SK-N-MC (cell line): ENCODE results near the gene RANBP3L.

Experiments
- EZH2 ChIP-seq: fragments of 200-600 bp; sonication (generic); IDR thresholded peaks from one replicate; pipeline ENCODE4 v1.6.1; 2017; ENCODE audit warnings: antibody characterized with exemption
- FOXP2 ChIP-seq: optimal IDR thresholded peaks from 2 replicates; pipeline ENCODE3; 2011; ENCODE audit warnings: mild to moderate bottlenecking, moderate library complexity; ENCODE audit not compliant: insufficient read depth; ENCODE audit errors: extremely low read length, control extremely low read depth
- POLR2AphosphoS5 ChIP-seq: IDR thresholded peaks from 2 replicates; pipeline ENCODE4 v1.6.1; 2012; ENCODE audit warnings: mild to moderate bottlenecking, low read depth, low read length, borderline replicate concordance

- TF ChIP-seq EZH2 (no peak), FOXP2 (no peak), POLR2AphosphoS5 (no peak)
Observed at GRCh38 chr5:36228505-36228904, 73.2 kb downstream of the RANBP3L start.
